Lower leg skin (tissue), 3 donors: ENCODE data around the gene CLEC2D.

Experiments
- POLR2A ChIP-seq, 2 donors: fragments of 450-650 bp; IDR thresholded peaks; one replicate each; pipeline ENCODE4 v1.6.1; 2016 to 2017; ENCODE audit warnings: antibody characterized with exemption in 2 of 2, mild to moderate bottlenecking in 1 of 2, moderate library complexity in 1 of 2
- TF ChIP-seq, protein P1 (sequence below), 3 donors: fragments of 450-650 bp; IDR thresholded peaks; one replicate each; pipeline ENCODE4 v1.5.1; 2016; ENCODE audit warnings: antibody characterized with exemption in 3 of 3, mild to moderate bottlenecking in 3 of 3, moderate library complexity in 2 of 3

DNA sequence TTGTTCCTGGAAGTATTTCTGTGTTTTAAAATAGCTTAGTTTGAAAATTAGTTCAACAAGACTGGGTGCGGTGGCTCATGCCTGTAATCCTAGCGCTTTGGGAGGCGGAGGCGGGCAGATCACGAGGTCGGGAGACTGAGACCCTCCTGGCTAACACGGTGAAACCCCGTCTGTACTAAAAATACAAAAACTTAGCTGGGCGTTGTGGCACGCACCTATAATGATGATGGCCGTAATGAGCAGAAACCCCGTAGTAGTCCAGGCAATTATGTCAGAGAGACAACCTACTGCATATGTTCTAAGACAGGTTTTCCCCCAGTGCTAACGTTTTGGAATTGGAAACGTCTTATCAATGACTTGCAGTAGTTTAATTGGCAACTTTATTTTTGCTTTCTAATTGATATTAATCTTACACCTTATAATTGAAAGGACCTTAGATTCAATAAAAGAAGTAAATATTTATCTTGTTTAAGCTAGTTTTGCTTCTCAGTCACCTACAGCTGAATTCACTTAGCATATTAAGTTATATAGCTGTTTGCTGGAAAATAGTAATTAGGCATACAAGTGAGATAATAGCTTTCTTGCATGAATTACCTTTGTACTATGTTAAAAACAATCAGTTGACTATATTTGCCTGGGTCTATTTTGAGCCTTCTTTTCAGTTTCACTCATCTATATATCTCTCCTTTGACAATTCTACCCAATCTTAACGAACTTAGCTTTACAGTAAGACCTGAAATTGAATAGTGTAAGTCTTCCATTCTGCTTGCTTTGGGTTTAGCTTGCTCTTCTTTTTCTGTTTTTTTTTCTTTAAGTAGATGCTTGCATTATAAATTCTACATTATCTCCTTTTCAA lies 47.8 kb downstream of the CLEC2D start:
- TF ChIP-seq, protein P1, sequence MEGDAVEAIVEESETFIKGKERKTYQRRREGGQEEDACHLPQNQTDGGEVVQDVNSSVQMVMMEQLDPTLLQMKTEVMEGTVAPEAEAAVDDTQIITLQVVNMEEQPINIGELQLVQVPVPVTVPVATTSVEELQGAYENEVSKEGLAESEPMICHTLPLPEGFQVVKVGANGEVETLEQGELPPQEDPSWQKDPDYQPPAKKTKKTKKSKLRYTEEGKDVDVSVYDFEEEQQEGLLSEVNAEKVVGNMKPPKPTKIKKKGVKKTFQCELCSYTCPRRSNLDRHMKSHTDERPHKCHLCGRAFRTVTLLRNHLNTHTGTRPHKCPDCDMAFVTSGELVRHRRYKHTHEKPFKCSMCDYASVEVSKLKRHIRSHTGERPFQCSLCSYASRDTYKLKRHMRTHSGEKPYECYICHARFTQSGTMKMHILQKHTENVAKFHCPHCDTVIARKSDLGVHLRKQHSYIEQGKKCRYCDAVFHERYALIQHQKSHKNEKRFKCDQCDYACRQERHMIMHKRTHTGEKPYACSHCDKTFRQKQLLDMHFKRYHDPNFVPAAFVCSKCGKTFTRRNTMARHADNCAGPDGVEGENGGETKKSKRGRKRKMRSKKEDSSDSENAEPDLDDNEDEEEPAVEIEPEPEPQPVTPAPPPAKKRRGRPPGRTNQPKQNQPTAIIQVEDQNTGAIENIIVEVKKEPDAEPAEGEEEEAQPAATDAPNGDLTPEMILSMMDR (IDR thresholded peaks at IDR 0.05): no peak
- TF ChIP-seq POLR2A (IDR thresholded peaks at IDR 0.05): no peak
